ENCODE results near the gene BIVM.

The BIVM gene

DNA sequence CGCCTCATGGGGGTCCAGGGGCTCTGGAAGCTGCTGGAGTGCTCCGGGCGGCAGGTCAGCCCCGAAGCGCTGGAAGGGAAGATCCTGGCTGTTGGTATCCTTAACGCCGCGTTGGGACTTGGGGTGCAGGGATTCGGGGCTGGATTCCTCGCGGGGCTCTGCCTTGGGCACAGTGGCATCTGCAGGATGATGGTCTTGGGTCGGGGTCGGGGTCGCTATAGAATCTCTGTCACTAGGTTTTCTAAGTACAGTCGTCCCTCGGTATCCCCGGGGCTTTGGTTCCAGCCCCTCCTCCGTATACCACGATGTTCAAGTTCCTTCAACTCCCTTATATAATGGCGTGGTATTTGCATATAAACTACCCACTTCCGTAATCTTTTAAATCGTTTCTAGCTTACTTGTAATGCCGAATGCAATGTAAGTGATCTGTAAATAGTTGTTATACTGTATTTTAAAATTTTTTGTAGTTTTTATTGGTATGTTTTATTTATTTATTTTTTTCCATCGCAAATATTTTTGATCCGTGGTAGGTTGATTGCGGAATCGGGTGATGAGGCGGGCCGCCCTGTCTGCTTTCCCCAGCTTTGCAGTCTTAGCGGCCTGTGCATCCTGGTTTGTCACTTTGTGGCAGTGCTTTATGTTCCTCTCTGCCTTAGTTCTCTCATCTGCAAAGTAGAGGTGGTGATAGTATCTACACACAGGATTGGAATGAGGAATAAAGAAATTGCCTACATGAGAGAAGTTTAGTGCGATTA lies 47.5 kb downstream of the BIVM start:
- DNase-seq: no peak

DNA sequence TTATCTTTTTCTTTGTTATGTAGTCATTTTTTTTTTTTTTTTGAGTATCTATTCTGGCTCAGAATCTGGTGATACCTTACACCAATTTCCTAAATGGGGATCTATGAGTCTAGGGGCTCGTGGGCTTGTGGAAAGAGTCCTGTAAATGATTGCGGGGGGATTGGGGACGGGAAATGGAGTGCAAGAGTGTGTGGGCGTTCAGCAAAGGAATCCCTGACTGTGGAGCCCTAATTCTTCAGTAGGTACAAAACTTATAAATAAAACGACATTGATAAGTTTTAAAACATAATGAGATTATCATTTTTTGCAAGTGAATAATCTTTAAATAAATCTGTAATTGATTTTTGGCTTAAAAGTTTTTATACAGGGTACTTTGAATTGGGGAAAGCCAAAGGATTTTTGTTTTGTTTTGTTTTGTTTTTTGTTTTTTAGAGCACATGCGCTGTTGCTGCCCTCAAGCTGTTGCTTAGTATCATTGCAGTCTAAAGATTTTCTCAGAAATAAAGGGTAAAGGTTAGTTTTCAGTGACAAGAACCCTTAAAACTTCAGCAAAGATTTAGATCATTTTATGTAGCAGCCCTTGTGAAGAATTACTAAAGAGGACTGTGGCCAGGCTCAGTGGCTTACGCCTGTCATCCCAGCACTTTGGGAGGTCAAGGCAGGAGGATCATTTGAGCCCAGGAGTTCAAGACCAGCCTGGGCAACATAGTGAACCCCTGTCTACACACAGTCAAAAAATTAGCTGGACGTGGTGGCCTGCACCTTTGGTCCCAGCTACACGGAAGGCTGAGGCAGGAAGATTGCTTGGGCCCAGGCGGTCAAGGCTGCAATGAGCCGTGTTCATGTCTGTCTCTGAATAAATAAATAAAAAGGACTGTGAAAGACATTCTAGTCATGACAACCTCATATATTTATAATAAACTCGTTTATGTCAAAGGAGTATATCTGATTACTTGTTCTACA lies 48.6 kb downstream of the BIVM start:
- DNase-seq: no peak

DNA sequence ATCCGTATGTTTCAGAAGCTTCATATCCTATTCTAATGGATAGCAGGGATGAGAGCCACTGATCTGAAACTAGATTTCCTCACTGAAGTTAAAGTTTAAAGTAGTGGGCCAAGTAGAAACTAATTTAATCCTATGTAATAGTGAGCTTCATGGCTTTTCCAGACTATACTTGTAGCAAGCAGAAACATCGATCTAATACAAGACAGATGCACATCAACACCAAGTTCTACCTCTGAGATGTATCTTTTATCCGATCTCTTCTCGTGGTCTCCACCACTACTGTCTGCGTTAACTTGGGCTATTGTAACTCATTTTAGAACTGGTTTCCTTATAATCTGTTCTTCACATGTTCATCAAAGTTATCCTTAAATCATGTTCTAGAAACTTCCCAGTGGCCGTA lies 50.0 kb downstream of the BIVM start:
- no peak for DNase-seq

DNA sequence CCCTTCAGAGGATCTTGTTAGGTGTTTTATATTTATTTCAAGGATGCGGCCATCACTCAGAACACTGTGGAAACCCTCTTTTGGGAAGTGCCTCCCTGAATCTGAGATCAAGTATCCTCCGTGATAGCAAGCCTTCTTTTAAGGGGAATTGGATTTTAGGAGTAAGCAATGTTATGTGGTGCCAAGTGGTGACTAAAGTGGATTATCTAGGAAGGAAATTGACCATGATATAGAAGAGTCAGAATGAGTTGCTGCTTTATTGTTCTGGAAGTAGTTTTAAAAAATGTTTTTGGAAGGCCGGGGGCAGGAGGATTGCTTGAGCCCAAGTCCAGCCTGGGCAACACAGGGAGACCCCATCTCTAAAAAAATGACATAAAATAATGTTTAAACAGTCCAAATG lies 53.6 kb downstream of the BIVM start:
- DNase-seq: no peak

DNA sequence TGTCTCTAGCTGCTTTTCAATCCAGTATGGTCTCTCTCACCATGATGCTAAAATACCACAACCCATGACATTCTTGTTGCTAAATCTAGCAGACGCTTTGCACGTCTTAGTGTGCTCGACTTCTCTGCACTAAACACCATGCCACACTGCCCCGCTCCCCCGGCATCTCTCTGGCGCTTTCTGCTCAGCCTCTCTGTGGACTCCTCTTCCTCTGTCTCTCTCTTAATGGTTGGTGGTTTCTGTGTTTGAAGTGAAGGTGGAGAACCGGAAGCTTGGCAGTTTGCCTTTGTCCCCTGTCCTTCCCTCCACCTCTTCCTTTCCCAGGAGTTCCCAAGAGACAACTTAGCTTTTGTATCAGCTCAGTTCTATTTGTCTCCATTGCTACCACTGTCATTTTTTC lies 55.8 kb downstream of the BIVM start:
- no peak for DNase-seq

- DNase-seq: no peak
These were observed 57.6 kb downstream of the BIVM start for GRCh38 chr13:102856557-102856956.

GRCh38 chr13:102862624-102863210 lies 63.8 kb downstream of the BIVM start:
- no peak for DNase-seq

- DNase-seq: no peak
These were observed 64.7 kb downstream of the BIVM start for GRCh38 chr13:102863590-102863989.

DNA sequence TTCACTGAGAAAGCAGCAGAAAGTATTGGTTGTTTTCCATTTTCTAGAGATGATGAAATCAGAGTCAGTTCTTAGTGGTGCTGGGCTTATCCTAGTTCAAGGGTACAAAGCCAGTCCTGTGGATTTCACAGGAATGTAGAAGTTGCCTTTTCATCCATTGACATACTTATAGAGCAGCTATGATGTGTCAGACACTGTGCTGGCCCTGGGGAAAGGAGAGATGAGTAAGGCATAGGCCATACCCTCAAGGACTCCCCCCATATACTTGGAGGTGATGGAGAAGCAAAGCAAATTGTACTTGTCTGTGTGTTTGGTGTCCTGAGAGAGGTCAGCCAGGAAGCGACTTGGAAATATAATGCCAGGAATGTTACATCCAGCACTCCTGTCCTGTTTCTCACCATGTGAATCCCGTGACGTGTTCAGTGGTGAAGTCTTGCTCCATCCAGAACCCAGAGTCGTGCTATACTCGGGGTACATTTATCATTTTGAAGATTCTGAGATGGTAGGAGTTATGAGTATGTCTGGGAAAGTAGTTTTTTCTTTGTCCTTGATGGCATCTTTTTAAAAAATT lies 69.5 kb downstream of the BIVM start:
- DNase-seq: no peak

GRCh38 chr13:102869948-102870676 lies 71.2 kb downstream of the BIVM start:
- DNase-seq: no peak

GRCh38 chr13:102870677-102871415 lies 71.9 kb downstream of the BIVM start:
- DNase-seq: peak; percentile 4

- DNase-seq: no peak
These were observed 73.2 kb downstream of the BIVM start for GRCh38 chr13:102872131-102872530.

- no peak for DNase-seq
These were observed 73.6 kb downstream of the BIVM start for GRCh38 chr13:102872531-102872930.

DNA sequence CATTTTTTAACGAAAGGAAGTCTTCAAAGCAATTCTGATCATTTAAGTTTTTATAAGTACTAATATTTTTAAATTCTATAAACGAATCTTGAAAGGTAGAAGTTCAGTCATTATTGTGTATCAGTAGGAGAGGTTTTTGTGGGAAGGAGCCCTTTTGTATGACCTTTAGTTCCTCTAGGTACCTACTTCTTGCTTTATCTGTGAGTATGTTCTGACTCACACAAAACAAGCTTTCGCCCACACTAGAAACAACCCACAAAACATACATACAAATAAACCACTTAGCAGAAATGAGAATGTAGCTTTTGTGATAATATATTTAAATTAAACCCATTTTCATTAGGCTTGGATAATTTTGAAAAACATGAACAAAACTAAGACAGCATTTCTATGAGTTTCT lies 74.7 kb downstream of the BIVM start:
- DNase-seq: no peak

DNA sequence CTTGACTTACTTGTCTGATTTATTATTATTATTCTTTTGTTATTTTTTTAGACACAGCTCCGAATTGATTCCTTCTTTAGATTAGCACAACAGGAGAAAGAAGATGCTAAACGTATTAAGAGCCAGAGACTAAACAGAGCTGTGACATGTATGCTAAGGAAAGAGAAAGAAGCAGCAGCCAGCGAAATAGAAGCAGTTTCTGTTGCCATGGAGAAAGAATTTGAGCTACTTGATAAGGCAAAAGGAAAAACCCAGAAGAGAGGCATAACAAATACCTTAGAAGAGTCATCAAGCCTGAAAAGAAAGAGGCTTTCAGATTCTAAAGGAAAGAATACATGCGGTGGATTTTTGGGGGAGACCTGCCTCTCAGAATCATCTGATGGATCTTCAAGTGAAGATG lies 76.3 kb downstream of the BIVM start:
- DNase-seq: no peak

DNA sequence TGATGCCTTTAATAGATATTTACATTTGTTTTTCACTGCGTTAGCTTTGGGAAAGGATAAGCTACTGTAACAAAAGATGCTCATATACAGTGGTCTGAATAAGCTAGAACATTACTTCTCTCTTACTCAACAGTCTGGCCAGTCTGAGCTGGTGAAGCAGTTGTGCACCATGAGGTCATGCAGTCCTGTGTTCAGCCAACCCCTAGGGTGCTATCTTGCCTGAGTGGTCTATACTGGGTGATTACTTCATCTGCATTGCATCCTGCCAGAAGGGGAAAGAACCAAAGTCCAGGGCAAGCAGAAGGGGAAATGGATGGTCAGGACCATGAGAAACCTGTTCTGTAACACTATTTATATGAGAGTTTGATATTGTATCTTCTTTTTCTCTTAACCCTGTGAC lies 78.4 kb downstream of the BIVM start:
- no peak for DNase-seq

DNA sequence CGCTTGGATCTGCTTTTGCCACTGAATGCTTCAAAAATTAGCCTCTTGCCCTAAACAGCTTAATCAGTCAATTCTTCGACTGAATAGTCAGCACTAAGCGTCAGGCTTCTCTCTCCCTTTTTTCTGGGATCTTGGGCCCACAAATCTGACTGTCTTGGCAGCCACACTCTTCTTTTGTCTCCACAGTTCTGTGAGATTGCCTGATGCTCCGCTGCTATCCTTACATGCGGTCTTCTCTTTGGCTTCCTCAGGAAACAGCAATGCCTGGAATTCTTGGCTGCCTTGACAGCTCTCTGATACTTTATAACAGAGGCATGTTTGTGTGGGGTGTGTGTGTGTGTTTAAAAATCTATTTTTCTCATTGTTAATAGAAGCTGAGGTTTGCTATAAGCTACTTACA lies 79.6 kb downstream of the BIVM start:
- no peak for DNase-seq

DNA sequence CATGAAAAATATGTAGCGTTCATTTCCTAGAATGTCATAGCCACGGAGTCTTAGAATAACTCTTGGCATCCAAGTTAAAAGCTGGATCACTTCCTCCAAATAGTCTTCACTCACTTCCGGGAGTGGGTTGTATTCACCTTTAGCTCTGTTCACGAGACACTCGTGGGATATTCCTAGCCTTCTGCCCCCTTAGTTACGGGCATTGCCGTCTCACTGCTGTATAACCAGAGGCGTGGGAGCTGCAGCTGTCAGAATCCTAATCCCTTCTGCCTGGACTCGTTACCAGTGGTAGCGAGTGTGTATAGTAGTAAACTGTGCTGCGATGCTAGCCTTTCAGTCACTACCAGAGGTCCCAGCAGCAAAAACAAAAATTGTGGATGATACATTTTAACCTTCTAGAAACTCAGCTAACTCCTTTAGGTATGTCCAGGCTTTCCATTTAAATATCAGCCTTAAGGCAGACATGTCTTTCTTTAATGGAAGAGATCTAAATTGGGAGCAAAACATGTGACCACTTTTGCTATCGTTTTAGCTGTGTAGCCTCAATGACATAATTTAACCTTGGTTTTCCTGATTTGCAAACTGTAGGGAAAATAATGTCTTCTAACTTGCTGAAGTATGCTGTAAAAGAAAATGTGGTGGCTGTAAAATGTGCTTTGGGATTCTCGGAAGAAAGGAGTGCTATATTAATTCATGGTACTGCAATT lies 81.0 kb downstream of the BIVM start:
- no peak for DNase-seq

GRCh38 chr13:102881819-102882686 lies 83.1 kb downstream of the BIVM start:
- no peak for DNase-seq

Data from NCI-H2107 (cell line).